K562 (cell line): ENCODE measurements around the gene GEMIN8. TPM values are rescaled to one million over a fixed set of nuclear protein-coding genes. Genes with fewer than 3 reads are reported as not detected.
A peak's percentile ranks its signal among the peaks of the same experiment; 100 is the strongest.

Experiments used
- CBFA2T2 ChIP-seq: fragments of 450-650 bp; conservative IDR thresholded peaks from 2 replicates; pipeline ENCODE4 v1.6.1; 2017; ENCODE audit warnings: mild to moderate bottlenecking
- CBFA2T3 ChIP-seq: fragments of 450-650 bp; IDR thresholded peaks from 2 replicates; pipeline ENCODE4 v1.6.1; 2017
- CHD1 ChIP-seq: fragments of 200-600 bp; sonication (generic); IDR thresholded peaks from one replicate; pipeline ENCODE4 v1.6.1; 2012; ENCODE audit warnings: mild to moderate bottlenecking, moderate library complexity, low read length, inconsistent platforms
- DACH1 ChIP-seq: fragments of 450-650 bp; IDR thresholded peaks from 2 replicates; pipeline ENCODE4 v1.6.1; 2018; ENCODE audit not compliant: partially characterized antibody
- FOXK2 ChIP-seq, 2 experiments: fragments of 450-650 bp; IDR thresholded peaks in 1 of 2; conservative IDR thresholded peaks in 1 of 2; 2 replicates each; pipeline ENCODE4 v1.6.1; 2016; ENCODE audit warnings: low read depth in 2 of 2, mild to moderate bottlenecking in 1 of 2
- NKRF ChIP-seq: fragments of 450-650 bp; IDR thresholded peaks from 2 replicates; pipeline ENCODE4 v1.6.1; 2016; ENCODE audit warnings: borderline replicate concordance
- NR2C1 ChIP-seq, 2 experiments: fragments of 450-650 bp; IDR thresholded peaks; 2 replicates each; pipeline ENCODE4 v1.6.1; 2017; ENCODE audit warnings: mild to moderate bottlenecking in 2 of 2, antibody characterized with exemption in 1 of 2, inconsistent platforms in 1 of 2, missing compliant biosample characterization in 1 of 2, missing genetic modification characterization in 1 of 2
- PKNOX1 ChIP-seq: fragments of 450-650 bp; IDR thresholded peaks from 2 replicates; pipeline ENCODE4 v1.6.1; 2016
- SRSF9 ChIP-seq: fragments of 200-400 bp; formaldehyde crosslinking; IDR thresholded peaks from 2 replicates; pipeline ENCODE4 v1.6.1; 2017; ENCODE audit warnings: low read depth, low read length, borderline replicate concordance
- STAT5A ChIP-seq: IDR thresholded peaks from 2 replicates; pipeline ENCODE4 v1.6.1; 2012; ENCODE audit warnings: low read length, inconsistent platforms, borderline replicate concordance
- THAP12 ChIP-seq: fragments of 250-450 bp; sonication (Bioruptor Pico); IDR thresholded peaks from 2 replicates; pipeline ENCODE4 v1.9.0; 2021; ENCODE audit warnings: mild to moderate bottlenecking, inconsistent platforms
- ZBTB33 ChIP-seq: sonication (generic); formaldehyde crosslinking; IDR thresholded peaks from 2 replicates; pipeline ENCODE4 v1.8.1; 2023; ENCODE audit warnings: mild to moderate bottlenecking, missing genetic modification reagents
- ZNF224 ChIP-seq: sonication (generic); formaldehyde crosslinking; IDR thresholded peaks from 2 replicates; pipeline ENCODE4 v1.8.0; 2022; ENCODE audit warnings: mild to moderate bottlenecking, missing genetic modification reagents
- ZNF785 ChIP-seq: fragments of 250-450 bp; sonication (Bioruptor Pico); IDR thresholded peaks from 2 replicates; pipeline ENCODE4 v1.4.0; 2020; ENCODE audit warnings: mild to moderate bottlenecking
- polyA plus RNA-seq, 8 experiments: library from polyadenylated mRNA; depleted of rRNA in 4 of 8; stranded (reverse) in 5 of 8; unstranded in 3 of 8; fragments of >200 nt; fragmentation: Nextera tagmentation in 2 of 8; fragmentation: Illumina TruSeq in 1 of 8; extraction: Ambion mirVana in 2 of 8; extraction: Trizol in 1 of 8; gene quantifications; 2 replicates each; pipeline versions ENCODE4 v1.2.1 to v1.2.3, GENCODE V29; 2011 to 2014; ENCODE audit warnings: inconsistent platforms in 1 of 8, missing spikeins in 1 of 8
- total RNA-seq, 7 experiments: library from RNA; depleted of rRNA in 6 of 7; stranded (reverse); fragments of >200 nt in 6 of 7; fragmentation: Illumina TruSeq in 2 of 7; extraction: Trizol in 2 of 7; gene quantifications; 2 replicates each; pipeline versions ENCODE4 v1.2.1 to v1.2.3, GENCODE V29; 2011 to 2021; ENCODE audit warnings: low replicate concordance in 1 of 7
- TF ChIP-seq, protein P1 (sequence below): fragments of 450-650 bp; formaldehyde crosslinking; IDR thresholded peaks from 2 replicates; pipeline ENCODE4 v1.4.0; 2020; ENCODE audit warnings: mild to moderate bottlenecking, moderate library complexity
- TF ChIP-seq, protein P2 (sequence below): fragments of 150-350 bp; conservative IDR thresholded peaks from 2 replicates; pipeline ENCODE4 v1.6.1; 2014; ENCODE audit warnings: low read length

The GEMIN8 gene
- total and polyA plus RNA-seq, 9 of the 15 experiments (the other 6 are each of a cell fraction or from before 2014, with no cell fraction given) = 10.9 to 29.1 (median 16.9) TPM

DNA sequence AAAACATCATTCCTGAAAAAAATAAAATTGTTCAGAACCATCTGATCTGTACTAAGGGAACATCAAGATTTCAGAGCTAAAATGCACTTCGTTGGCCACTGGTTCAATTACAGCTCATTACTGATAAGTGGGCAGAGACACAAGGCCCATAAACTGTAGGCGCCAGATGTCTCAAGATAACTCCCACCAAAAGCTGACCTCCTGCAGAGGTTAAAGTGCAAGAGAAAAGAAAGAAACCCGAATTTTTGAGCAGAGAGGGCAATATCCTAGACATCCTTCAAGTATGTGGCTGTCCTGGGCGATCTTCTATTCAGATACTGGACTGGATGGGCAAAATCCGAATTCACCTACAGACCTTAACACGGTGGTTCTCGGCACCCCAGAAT lies 660 bp downstream of the GEMIN8 start (continued):
- TF ChIP-seq NKRF (no peak), PKNOX1 (no peak), DACH1 (no peak), SRSF9 (no peak), CBFA2T2 (peak; percentile 52; the same call in 1 of the 2 replicates), STAT5A (peak; percentile 50; the same call in 1 of the 2 replicates), FOXK2 (conservative IDR thresholded peaks at IDR 0.05 in 1 of 2, IDR thresholded peaks at IDR 0.05 in 1 of 2; ENCODE audit: low read depth in 2 of 2) (no peak), NR2C1 (IDR thresholded peaks at IDR 0.05) (peak; percentile 79), NR2C1 (tag; IDR thresholded peaks at IDR 0.05) (peak; percentile 81), CHD1 (no peak), CBFA2T3 (peak; percentile 78), THAP12 (no peak), ZNF785 (no peak), ZBTB33 (CRISPR knock-in tag) (no peak), ZNF224 (CRISPR knock-in tag) (no peak)
- TF ChIP-seq, protein P1, sequence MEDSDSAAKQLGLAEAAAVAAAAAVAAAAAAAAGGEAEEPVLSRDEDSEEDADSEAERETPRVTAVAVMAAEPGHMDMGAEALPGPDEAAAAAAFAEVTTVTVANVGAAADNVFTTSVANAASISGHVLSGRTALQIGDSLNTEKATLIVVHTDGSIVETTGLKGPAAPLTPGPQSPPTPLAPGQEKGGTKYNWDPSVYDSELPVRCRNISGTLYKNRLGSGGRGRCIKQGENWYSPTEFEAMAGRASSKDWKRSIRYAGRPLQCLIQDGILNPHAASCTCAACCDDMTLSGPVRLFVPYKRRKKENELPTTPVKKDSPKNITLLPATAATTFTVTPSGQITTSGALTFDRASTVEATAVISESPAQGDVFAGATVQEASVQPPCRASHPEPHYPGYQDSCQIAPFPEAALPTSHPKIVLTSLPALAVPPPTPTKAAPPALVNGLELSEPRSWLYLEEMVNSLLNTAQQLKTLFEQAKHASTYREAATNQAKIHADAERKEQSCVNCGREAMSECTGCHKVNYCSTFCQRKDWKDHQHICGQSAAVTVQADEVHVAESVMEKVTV (CRISPR knock-in tag) = no peak
- TF ChIP-seq, protein P2, sequence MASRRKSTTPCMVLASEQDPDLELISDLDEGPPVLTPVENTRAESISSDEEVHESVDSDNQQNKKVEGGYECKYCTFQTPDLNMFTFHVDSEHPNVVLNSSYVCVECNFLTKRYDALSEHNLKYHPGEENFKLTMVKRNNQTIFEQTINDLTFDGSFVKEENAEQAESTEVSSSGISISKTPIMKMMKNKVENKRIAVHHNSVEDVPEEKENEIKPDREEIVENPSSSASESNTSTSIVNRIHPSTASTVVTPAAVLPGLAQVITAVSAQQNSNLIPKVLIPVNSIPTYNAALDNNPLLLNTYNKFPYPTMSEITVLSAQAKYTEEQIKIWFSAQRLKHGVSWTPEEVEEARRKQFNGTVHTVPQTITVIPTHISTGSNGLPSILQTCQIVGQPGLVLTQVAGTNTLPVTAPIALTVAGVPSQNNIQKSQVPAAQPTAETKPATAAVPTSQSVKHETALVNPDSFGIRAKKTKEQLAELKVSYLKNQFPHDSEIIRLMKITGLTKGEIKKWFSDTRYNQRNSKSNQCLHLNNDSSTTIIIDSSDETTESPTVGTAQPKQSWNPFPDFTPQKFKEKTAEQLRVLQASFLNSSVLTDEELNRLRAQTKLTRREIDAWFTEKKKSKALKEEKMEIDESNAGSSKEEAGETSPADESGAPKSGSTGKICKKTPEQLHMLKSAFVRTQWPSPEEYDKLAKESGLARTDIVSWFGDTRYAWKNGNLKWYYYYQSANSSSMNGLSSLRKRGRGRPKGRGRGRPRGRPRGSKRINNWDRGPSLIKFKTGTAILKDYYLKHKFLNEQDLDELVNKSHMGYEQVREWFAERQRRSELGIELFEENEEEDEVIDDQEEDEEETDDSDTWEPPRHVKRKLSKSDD = no peak
